Measurements from ENCODE around the gene BIRC5.

The BIRC5 gene

DNA sequence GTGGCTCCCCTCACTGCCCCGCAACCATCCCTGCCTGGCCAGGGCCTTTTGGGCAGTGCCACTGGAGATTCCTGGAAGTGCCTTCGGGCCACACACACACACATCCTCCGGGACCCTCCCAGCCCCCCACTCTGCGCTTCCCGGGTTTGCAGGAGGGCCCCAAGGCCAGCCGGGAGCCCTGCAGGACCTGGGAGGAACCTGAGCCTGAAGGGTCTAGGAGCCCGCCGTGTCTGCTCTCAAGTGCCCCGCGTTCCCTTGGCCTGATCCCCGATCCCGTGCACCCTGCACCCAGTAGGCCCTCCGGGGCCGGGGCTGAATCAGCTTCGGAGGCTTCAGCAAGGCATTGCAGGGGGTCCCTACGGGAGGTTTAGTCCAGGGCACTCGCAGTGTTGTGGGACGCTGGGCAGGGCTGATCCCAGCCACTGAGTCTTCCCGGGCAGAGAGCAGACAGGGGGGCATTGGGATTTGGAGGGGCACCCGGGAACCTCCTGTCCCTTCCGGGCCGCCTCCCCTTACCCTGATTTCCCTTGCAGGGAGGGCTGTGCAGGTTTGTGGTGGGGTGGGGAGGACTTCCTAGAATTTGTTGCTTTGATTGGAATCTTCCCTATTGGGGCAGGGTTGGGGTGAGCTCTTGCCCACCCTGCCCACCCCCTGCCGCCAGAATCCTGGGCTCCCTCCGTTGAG lies 54.3 kb downstream of the BIRC5 start:
- in situ Hi-C loops (cut with HindIII; ENCODE audit: low sequenced_read_pairs) = no loop called here
- TF ChIP-seq, protein P1, sequence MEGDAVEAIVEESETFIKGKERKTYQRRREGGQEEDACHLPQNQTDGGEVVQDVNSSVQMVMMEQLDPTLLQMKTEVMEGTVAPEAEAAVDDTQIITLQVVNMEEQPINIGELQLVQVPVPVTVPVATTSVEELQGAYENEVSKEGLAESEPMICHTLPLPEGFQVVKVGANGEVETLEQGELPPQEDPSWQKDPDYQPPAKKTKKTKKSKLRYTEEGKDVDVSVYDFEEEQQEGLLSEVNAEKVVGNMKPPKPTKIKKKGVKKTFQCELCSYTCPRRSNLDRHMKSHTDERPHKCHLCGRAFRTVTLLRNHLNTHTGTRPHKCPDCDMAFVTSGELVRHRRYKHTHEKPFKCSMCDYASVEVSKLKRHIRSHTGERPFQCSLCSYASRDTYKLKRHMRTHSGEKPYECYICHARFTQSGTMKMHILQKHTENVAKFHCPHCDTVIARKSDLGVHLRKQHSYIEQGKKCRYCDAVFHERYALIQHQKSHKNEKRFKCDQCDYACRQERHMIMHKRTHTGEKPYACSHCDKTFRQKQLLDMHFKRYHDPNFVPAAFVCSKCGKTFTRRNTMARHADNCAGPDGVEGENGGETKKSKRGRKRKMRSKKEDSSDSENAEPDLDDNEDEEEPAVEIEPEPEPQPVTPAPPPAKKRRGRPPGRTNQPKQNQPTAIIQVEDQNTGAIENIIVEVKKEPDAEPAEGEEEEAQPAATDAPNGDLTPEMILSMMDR (IDR thresholded peaks at IDR 0.05; ENCODE audit: low read depth, low read length, missing control alignments) = no peak
- H3K4me3 ChIP-seq (ENCODE audit: low read depth, low read length) = no peak overlapping the region
- no peak for DNase-seq (ENCODE audit: low read depth)

DNA sequence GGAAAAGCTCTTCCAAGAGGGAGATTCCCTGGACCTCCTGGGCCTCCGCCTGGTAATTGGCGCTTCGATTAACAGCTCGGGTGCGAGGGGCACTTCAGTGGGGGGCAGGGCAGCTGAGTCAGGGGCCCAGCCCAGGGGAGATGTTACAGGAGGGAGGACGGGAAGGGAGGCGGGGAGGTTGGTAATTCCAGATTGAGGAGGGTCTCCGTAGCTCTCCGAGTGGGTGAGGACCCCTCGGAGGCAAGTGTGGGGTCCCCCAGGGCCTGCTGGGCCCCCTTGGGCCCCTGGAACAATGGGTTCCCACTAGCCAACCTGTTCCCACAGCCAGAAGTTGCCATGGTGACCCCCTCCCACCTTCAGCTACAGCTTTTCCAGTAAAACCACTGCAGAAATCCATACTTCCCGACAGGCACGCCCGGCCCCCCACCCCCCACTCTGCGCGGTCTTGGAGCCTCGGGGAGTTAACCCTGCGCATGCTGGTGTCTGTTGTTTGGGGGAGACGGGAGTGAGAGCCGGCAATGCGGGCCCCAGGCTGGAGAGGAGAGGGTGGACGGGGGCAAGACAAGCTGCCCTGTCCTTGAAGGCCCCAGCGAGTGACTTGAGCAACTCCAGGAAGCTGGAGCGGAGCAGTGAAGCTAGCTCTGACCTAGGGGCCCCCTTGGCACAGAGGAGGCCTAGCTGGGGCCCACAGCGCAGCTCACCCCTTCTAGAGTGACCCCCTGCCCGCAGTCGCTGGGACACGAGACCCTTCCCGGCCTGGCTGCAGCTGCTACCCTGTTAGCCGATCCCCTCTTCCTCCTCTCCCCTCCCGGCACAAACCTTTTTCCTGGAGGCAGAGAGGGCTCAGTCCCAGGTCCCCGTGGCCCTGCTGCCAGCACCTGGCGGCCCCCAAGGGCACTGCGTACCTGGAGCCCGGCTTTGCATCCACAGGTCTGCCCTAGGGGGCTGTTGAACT lies 55.2 kb downstream of the BIRC5 start:
- no peak for DNase-seq (ENCODE audit: low read depth)
- peak overlapping the region; percentile 14 for H3K4me3 ChIP-seq (ENCODE audit: low read depth, low read length)
- in situ Hi-C loops (cut with HindIII; ENCODE audit: low sequenced_read_pairs) = no loop called here
- TF ChIP-seq, protein P1 (IDR thresholded peaks at IDR 0.05; ENCODE audit: low read depth, low read length, missing control alignments) = no peak

GRCh38 chr17:78269955-78270381 lies 55.9 kb downstream of the BIRC5 start:
- no peak overlapping the region for H3K4me3 ChIP-seq (ENCODE audit: low read depth, low read length)
- in situ Hi-C loops (cut with HindIII; ENCODE audit: low sequenced_read_pairs) = no loop called here
- TF ChIP-seq, protein P1 (IDR thresholded peaks at IDR 0.05; ENCODE audit: low read depth, low read length, missing control alignments) = no peak
- no peak for DNase-seq (ENCODE audit: low read depth)

GRCh38 chr17:78271419-78272170 lies 57.5 kb downstream of the BIRC5 start:
- in situ Hi-C loops (cut with HindIII; ENCODE audit: low sequenced_read_pairs) = no loop called here
- no peak overlapping the region for H3K4me3 ChIP-seq (ENCODE audit: low read depth, low read length)
- TF ChIP-seq, protein P1 (IDR thresholded peaks at IDR 0.05; ENCODE audit: low read depth, low read length, missing control alignments) = no peak
- no peak for DNase-seq (ENCODE audit: low read depth)

DNA sequence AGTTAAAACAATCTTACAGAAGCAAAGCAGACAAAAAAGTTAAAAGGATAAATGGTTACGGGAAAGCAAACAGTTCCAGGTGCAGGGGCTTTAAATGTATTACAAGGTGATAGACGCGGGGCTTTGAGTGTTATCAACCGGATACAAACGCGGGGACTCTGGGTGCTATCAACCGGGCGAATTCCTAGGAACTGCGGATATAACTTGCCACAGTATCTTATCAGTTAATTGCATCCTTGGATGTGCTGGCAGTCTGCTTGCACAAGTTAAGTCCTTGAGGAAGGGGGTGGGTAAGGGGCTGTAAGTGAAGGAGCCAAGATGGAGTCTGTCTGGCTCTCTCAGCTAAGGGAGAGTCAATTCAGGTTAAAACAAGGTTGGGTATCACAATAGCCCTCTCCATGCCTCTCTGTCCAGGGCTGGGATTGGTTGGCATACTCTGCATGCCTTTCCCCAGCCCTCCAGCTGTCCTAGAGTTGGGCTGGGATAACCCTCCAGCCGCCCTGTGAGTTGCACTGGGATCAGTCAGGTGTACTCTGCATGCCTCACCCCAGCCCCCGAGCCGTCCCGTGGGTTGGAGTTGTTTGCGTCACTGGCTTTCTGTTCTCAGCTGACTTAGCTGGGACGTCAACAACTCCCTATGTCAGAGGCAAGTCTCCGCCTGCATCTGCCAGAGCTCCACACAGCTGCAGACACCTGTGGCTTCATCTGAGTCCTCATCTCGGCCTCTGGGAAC lies 58.3 kb downstream of the BIRC5 start:
- TF ChIP-seq, protein P1 (IDR thresholded peaks at IDR 0.05; ENCODE audit: low read depth, low read length, missing control alignments) = no peak
- DNase-seq (ENCODE audit: low read depth) = no peak
- in situ Hi-C loops (cut with HindIII; ENCODE audit: low sequenced_read_pairs) = no loop called here
- H3K4me3 ChIP-seq (ENCODE audit: low read depth, low read length) = no peak overlapping the region

GRCh38 chr17:78272914-78273258 lies 58.8 kb downstream of the BIRC5 start:
- H3K4me3 ChIP-seq (ENCODE audit: low read depth, low read length) = no peak overlapping the region
- in situ Hi-C loops (cut with HindIII; ENCODE audit: low sequenced_read_pairs) = no loop called here
- TF ChIP-seq, protein P1 (IDR thresholded peaks at IDR 0.05; ENCODE audit: low read depth, low read length, missing control alignments) = no peak
- DNase-seq (ENCODE audit: low read depth) = no peak
